Gastroesophageal sphincter (tissue), 3 donors: ENCODE data around the gene RRP15.

Source experiments
- CTCF ChIP-seq, 4 experiments: fragments of 200-600 bp in 2 of 4; fragments of 450-650 bp in 2 of 4; sonication (generic) in 1 of 4; IDR thresholded peaks; one replicate each; pipeline ENCODE4 v1.5.1; 2017 to 2019; ENCODE audit warnings: antibody characterized with exemption in 4 of 4, mild to moderate bottlenecking in 2 of 4, moderate library complexity in 2 of 4
- POLR2A ChIP-seq, 2 donors: fragments of 450-650 bp; IDR thresholded peaks; one replicate each; pipeline ENCODE4 v1.6.1; 2017; ENCODE audit warnings: antibody characterized with exemption in 2 of 2, mild to moderate bottlenecking in 2 of 2, moderate library complexity in 1 of 2
- POLR2AphosphoS5 ChIP-seq: sonication (generic); formaldehyde crosslinking; IDR thresholded peaks from one replicate; pipeline ENCODE4 v1.6.1; 2017; ENCODE audit warnings: antibody characterized with exemption

DNA sequence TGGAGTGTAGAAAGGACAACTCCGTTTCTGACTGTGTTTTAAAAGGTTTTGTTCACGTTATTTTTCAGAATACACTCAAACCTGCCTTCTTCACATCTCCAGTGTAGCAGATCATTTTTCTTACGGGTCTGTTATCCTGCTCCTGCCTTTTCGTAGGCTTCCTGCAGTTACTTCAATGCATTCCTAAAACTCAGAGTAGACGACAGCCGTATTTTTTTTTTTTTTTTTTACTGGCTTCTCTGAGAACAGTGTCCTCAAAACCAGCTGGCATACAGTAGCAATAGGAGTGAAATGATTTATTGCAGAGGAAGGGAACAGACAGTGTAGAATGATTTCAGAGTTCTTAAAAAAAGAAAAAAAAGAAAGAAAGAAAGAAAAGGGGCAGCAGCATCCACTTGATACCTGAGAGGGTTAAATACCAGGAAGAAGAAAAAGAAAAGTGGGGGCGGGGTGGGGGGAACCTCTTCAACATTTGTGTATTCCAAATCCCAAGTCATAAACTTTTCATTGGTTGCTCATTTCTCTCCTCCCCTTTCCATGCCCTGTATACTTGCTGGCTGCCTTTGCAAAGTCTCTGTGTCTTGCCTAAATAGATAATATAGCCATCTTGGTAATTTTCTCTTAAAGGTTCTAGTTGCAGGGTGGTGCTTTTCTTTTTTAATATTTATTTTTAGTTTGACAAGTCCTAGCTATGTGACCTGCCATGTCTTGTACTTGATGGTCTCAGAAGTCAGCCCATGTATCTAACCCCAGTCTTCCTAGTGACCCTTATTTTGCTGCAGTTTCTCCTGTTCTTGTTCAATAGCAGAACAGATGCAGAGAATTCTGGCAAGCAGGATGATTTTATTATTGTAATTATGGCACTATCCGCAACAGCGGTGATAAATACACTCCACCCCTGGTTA, 62.9 kb downstream of the RRP15 start:
- TF ChIP-seq CTCF (IDR thresholded peaks at IDR 0.05) (no peak), POLR2A (IDR thresholded peaks at IDR 0.05) (no peak), POLR2AphosphoS5 (no peak)
